G401.6 (cell line): ENCODE results near the gene METRN.

Source experiments
- FAIRE-seq: peaks from 2 replicates; lab custom pipeline; 2012; peaks lifted over from hg19 to GRCh38; lab: Jason Lieb, UNC

The METRN gene

GRCh38 chr16:693364-693763, 21.6 kb upstream of the METRN start:
- FAIRE-seq = no peak

- no peak for FAIRE-seq
Measured at GRCh38 chr16:693766-694165, 21.2 kb upstream of the METRN start.

DNA sequence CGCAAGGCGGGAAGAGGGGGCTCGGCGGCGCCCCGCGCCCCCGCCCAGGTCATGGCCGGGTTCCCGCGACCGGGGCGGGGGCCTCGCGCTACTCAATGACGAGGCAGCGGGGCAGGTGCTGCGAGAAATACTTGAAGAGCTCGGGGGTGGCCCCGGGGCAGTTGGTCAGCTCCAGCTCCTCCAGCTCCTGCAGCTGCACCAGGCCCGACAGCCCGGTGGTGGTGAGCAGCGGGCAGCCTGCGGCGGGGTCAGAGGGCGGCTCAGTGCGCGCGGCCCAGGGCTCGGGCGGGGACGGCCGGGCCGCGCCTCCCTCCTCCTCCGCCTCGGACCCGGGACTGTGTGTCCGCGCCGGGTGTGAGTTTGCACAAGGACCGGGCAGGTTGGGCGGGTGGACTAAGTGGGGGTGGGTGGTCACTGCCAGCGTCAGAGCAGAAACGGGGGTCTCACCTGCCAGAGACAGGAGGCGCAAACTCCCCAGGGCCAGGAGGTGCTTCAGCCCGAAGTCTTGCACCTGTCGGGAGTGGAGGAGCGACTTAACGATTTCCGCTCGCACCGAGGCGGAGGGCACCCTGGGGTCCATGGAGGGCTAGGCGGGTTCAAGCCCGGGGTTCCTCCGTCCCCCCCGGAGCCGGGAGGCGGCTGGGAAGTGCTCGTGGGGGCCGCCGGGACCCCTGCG, 20.6 kb upstream of the METRN start:
- FAIRE-seq = no peak

DNA sequence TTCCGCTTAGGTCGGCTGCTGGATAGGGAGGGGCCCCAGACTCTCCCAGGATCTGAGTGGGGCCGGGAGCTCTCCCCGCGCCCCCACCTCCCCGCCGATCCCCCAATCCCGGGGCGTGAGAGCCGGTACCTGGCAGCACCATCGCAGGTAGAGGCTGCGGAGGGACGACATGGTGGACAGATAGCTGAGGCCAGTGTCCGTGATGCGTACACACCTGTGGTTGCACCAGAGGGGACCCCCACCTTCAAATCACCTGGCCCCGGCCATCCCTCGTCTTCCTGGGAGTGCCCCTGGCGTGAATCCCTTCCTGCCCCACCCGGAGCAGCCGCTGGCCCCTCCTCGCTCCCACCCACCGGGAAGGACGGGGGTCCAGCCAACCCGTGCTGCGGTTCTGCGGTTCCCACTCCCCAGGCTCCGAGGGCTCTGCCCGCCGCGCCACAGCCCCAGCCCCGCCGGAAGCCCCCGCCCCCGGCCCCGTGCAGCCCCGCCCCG, 20.0 kb upstream of the METRN start:
- no peak for FAIRE-seq

DNA sequence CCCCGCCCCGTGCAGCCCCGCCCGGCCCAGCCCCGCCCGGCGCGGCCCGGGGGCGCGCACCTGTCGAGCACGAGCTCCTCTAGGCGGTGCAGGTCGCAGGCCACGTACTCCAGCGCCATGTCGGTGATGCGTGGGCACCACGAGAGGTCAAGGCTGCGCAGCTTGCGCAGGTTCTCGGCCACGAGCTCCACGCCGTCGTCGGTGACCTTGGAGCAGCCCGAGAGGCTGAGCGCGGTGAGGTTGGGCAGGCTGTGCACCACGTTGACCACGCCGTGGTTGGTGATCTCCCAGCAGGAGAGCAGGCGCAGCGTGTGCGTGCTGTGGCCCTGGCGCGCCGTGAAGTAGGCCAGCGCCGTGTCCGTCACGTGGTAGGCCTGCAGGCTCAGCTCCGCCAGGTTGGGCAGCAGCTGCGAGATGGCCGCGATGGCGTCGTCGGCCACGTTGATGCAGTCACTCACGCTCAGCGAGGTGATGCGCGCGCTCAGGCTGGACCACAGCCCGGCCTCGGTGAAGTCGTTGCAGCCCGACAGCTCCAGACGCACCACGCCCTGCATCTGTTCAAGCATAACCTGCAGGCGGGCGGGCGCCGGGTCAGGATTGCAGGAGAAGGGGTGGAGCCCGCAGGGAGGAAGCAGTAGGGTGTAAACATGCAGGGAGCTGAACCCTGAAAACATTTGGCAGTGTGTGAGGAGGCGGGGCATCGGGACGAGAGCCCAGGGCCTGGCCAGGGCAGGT, 19.4 kb upstream of the METRN start:
- FAIRE-seq = no peak

DNA sequence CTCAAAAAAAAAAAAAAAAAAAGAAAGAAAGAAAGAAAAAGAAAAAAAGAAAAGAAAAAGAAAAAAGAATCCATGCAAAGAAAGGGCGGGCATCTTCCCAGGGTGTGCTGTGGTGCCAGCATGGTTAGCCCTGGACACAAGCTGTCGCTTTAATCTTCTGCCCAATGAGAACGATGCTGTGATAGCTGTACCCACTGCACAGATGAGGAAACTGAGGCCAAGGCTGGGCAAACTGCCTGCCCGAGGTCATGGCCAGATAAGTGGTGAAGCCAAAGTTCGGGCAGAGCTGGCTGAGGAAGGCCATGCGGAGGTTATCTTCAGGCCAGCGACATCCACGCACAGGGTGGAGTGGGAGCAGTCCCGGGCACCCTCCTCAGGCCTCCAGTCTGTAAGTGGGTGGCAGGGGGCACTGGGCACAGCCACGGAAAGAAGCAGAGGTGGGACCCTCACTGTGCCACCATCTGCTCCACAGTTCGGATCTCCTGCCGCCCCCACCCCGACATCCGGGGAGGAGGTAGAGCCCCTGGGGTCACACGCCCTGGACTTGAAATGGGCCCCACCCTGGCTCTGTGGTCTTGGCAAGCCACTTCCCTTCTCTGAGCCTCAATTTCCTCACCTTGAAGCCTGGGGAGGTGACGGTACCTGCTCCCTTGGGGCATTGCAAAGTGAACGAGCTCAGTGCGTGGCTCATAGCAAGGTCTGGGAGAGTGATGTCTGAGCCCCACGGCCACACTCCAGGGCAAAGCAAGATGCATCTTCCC, 15.8 kb upstream of the METRN start:
- no peak for FAIRE-seq

DNA sequence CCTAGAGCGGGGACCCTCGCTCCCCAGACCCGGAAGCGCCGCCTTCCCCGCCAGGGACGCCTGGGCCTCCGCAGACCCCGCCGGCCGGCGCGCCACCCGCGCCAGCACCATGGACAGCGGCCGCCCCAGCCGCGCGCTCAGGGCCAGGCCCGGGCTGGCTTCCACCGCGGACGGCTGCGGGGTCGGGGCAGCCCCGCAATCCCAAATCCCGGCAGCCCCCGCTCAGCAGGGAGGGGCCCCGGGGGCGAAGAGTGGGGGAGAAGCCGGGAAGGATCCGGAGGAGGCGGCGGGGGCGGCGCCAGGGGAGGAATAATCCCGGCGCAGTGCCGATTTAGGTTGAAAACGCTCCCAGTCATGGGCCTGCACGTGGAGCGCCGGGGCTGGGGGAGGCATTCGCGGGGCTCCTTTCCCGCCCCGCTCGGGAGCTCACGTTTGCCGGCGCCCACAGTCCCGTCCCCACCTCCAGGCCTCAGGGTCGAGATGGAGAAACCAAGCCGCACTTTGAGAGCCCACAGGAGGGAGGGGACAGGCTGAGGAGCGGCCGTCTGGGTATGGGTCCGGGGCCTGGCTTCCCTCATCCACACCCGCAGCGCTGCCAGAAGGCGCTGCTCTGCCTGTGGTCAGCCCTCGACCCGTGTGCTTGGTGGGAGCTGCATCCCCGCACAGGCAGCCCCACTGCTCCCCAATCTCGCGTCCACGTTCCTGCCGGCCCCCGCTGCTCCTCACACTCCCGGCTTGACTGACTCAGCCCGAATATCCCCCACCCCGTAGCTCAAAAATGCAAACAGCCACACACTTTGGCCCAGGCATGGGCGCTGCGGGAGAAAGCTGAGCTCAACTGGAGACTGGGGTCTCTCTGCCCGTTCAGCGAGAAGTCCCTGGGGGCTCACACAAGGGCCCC, 14.0 kb upstream of the METRN start:
- FAIRE-seq = no peak

DNA sequence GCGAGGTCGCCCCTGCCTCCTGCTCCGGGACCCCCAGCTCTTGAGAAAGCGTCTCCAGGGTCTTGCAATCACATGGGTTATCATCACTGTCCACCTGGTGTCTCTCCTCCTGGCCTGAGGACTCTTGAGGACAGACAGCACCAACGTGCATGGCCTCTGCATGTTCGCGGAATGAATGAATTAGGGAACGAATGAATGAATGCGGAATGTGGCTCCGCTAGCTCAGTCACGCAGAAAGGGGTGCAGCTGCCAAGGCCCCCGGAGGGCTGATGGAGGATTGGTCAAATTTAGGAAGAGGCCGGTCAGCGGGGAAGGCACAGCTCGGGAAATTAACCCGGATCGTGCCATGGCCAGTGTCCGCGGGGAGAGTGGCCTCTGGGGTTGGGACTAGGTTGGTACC, 12.6 kb upstream of the METRN start:
- no peak for FAIRE-seq

DNA sequence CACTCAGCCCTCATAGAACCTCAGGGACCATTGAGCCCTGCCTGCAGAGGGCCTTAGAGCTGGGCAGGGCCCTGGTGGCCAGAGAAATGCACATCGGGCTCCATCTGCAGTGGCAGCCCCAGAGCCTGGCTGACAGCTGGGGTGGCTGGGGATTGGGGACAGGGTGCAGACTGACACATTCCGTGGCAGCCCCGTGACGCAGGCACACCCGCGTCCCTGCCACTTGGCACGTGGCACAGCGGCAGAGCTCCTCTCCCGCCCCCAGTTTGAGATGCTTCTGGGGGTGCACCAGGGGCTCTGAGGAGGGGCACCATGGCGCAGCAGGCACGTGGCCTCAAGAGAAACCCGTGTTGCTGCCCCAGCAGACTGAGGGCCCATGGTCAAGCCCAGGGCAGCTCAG, 11.5 kb upstream of the METRN start:
- FAIRE-seq = no peak

DNA sequence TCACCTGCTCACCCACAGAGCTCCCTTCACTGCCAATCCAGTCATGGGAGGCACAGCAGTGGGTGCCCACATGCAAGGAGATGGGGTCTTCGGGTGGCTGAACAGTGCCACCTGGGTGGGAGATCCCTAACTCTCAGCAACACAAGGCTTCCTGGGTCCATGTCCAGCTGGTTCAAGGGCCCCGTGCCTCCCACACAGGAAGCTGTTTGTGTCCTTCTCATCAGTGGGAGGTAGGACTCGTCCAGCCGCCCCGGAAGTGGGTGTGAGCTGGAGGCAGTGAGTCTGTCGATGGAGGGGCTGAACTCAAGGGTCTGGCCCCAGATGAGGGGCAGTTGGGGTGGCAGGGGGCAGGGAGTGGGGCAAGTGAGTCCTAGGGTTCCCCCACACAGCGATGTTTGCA, 10.9 kb upstream of the METRN start:
- FAIRE-seq = no peak

- no peak for FAIRE-seq
Measured at GRCh38 chr16:704552-705380, 10.2 kb upstream of the METRN start.

DNA sequence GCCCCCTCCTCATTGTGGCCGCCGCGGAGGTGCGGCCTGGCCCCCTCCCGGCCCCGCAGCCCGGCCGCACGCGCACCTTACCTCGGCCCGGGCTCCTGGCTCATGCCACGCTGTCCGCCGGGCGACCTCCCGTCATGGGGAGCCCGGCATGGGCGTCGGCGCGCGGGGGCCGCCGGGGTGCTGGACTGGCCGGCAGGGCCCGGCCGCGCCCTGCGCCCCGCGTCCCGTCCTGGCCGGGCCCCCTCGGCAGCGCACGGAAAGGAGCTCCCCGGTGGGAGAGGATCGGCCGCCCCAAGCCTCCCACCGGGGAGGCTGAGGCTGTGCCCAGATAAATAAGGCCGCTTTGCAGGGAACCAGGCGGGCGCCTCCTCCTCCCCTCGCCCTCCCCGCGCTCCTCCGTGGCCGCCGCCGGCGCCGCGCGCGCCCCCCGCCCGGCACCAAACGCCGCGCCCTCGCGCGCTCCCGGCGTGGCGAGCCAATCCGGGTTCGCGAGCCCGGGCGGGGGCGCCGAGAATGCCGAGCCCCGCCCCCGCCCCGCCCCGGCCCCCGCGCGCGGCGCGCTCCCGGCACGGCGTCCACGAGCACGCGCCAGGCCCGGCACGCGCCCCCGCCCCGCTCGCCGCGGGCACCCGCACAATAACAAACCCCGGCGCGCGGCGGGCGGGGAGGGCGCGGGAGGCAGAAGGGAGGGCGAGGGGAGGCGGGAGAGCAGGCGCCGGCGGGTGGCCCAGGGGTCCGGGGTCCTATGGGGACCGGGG, 9.3 kb upstream of the METRN start, which contains the start of gene FBXL16:
Gene FBXL16 (minus strand): TSS at position 371 of the 758 bp plus-strand sequence. CDS start 8,396 bp downstream, outside the sequence.
- no peak for FAIRE-seq

DNA sequence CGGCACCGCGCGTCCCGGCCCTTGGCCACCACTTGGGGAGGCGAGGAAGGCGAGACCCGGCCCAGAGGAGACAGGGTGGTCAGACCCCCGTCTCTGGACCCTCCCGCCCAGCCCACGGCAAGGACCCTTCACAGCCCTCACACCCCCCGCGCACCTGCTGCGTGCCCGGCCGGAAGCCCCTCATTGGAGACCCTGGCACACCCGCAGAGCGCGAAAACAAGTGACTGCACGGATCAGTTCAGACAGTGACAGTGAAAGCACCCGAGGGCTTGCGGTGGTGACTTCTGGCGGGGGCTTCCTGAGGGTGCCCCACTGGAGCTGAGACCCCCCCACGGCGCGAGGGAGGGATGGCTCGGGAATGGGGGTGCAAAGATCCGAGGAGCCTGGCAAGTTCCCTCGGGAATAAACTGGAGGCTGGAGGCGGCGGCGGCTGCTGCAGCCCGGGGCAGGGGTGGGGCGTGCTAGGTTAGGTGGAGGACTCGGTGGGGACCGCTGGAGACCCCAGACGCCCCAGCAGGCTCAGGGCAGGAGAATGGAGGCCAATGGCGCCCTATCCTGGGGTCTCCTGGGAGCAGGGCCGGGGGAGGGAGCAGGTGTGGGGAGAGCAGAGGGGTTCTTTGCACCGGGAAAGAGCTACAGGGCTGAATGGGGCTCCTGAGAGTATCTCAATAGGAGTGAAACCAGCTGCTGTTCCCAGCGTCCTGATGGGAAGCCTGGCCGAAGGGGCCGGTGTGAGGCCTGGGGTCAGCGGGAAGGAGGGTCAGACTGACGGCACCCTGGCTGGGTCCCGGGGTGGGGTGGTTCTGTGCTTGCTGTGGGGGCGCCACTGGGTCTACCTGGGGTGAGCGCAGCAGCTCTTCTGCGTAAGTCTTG, 8.5 kb upstream of the METRN start:
- FAIRE-seq = no peak

- no peak for FAIRE-seq
Measured at GRCh38 chr16:707062-707538, 7.8 kb upstream of the METRN start.

- FAIRE-seq = no peak
Measured at GRCh38 chr16:708019-708418, 6.9 kb upstream of the METRN start.

DNA sequence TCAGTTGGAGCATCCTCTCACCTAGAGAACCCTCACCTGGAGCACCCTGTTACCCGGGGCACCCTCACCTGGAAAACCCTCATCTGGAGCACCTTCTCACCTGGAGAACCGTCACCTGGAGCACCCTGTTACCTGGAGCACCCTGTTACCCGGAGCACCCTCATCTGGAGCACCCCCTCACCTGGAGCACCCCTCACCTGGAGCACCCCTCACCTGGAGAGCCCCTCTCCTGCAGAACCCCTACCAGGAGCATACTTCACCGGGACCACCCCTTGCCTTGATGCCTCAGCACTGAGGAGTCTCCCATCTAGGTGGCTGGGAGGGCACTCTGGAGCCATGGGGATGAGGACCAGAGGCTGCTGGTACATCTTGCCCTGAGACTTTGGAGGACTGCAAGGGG, 6.0 kb upstream of the METRN start:
- no peak for FAIRE-seq

DNA sequence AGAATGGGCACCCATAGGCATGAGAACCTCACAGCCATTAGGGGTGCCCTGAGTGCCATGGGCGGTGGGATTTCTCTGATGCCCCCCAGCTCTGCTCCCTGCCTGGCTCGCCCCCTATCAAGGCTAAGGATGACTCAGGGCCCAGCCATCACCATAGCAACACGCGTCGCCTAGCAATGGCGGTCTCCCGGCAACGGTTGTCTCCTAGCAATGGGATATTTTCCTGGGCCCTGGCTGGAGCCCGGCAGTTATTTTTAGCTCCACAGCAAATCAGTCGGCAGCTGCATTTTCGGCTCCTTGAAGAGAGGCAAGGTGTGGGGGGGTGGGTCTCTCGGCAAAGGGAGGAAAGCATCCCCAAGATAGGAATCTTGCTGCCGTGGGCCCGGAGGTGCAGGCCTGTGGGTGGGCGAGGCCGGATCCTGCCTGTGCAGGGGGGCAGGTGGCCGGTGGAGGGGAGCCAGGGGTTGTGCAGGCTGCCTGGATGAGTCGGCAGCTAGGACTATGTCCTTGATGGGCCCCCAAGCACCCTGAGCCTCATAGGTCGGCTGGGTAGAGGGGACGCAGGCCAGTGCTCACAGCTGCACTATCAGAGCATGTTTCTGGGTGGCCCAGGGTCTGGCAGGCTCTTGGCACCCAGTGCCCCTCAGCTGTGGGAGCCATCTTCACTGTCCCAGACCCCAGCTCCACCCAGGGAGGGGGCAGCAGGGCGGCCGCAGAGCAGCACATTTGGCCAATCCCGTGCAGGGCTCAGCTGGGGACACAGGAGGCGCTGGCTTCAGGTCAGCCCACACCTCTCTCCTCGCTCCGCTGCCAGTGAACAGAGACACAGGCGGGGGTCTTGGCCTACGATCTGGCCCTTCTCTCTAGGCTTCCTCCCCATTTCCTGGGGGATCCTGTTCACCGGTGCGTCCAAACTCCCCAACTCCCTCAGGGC, 5.1 kb upstream of the METRN start:
- FAIRE-seq = peak; percentile 89

DNA sequence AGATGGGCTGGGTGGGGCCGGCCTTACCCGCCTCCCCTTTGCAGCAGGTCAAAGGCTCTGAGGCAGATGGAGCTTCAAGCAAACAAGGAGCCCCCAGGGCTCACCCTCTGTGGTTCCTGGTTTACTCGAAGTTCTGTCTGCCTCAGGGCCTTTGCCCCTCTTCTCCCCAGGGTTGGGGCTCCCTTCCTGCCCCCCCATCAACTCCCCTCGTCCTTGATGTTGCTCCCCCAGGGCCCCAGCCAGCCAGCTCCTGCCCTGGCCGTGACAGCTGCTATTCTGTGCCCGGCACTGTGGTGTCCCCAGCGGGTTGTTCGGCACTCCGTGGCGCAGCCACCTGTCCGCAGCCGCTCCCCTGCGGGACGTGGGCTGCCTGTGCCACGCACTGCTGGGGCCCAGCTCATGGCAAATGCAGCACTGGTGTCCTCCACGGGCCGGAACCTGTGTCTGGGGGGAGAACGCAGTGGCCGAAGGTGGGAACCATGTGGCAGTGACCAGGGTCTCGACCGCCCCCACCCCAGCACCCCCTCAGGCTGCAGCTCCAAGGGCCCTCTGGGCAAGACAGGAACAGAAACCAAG, 4.3 kb upstream of the METRN start:
- no peak for FAIRE-seq
